AG08396 (cell line): ENCODE results near the gene SLC12A4.
"Not testable (repeated sequence)": the region's sequence is repeated elsewhere in the genome, so short reads cannot be mapped to it uniquely, and the experiment has no call there.

Source experiments
- DNase-seq: peaks from one replicate; pipeline ENCODE4 v3.0.0; 2012; ENCODE audit warnings: low spot score, mixed read lengths

Gene SLC12A4

DNA sequence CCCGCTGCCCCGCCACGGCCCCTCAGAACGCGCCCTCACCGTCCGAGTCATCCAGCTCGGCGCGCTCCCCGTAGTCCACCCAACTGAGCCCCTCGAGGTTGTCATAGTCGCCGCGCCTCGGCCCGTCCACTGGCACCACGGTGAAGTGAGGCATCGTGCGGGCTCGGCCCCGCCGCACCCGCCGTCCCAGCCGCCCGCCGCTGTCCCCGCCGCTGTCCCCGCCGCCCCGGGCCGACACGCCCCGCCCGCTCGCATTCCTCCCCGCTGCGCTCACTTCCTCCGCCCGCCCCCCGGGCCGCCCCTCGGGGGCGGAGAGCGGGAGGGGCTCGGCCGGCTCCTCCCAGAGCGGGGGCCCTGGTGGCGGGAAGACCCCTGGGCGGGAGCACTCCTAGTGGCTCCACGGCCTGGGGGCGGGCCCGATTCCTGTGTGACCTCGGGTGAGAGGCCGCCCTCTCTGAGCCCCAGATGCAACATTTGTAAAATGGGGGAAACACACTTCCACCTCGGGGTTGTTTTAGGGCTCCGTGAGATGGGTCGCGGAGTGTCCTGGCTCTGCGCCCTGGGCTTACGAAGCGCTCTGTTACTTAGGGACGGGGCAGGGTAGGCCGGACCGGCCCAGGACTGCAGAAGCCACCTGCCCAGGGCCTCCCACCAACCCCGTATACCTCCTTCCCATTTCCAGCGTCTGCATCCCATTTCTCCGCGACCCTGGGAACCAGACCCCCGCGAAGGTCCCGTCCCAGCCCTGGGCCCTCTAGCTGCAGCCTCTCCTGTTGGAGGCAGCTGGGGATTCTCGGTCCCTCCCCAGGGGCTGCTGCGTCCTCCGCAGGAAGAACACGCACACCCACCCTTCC lies at the start of gene SLC12A4:
Gene SLC12A4 (minus strand): TSS at position 238 of the 854 bp plus-strand sequence. CDS start 84 bp downstream, at position 154.
- DNase-seq, result peak; percentile 97

DNA sequence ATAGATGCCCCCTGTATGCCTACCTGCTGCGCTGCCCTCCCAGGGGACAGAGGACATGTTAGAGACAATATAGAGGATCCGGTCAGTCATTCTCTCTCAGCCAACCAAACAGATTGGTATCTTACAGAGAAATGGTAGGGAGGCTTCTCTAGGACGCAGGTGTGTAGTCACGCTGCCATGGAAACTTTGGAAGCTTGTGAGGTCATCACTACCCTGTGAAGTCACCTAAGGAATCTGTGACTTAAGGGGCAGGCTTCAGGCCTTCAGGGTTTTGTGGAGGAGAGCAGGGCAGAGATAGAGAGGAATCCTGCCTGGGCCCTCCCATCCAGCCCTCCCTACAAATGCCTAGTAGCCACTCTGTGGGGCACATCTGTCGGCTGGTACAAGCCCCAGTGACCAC lies 47.2 kb upstream of the SLC12A4 start, which contains the start of gene DPEP2NB:
Gene DPEP2NB (minus strand): TSS at position 231 of the 400 bp plus-strand sequence. CDS start 141 bp downstream, at position 90.
- DNase-seq, result no peak

DNA sequence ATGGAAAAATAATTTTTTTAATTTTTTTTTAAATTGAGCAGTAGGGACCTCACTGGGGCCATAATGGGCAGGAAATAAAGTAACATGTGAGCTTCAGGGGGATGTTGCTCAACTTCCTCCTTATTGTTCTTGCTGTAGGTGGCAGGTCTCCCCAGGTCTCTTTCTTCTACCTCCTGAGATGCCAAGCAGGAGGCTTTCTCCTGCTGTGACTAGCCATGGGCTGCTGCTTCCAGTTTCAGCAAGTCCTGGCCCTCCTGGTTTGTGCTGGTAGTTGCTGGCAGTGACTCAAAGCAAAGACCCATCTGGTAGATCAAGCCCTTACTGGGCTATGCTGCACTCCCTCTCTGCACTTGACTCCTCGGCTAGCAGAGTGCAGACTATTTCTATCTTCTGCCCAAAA lies 45.0 kb upstream of the SLC12A4 start:
- DNase-seq, result no peak

DNA sequence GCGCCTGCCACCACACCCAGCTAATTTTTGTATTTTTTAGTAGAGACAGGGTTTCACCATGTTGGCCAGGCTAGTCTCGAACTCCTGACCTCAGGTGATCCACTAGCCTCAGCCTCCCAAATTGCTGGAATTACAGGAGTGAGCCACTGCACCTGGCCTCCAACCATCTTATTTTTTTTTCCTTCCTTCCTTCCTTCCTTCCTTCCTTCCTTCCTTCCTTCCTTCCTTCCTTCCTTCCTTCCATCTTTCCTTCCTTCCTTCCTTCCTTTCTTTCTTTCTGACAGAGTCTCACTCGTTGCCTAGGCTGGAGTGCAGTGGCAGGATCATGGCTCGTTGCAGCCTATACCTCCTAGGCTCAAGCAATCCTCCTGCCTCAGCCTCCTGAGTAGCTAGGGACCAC lies 41.4 kb upstream of the SLC12A4 start:
- DNase-seq, result not testable (repeated sequence)

DNA sequence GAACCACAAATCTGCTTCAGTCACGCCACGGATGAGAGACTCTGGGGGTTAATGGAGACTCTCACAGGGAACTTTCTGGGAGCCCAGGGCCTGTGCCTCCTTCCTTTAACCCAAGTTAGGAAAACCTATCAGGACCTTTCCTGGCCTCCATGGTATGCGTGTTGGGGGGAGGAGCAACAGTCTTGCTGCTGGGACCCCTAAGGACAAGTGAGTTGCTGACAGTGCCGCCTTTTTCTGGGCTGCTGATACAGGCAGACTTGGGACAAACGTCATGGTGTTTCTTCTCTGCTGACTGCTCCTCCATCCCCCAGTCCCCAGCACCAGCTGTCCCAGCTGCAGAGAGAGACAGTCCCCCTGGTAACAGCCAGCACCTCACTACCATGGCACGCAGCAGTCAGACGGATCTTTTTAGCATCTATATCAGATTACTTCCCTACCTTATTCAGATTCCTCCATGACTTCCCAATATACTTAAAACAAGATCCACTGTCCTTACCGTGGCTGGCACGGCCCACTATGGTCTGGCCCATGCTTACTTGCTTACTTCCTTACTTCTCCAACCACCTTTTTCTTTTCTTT lies 40.8 kb upstream of the SLC12A4 start:
- peak; percentile 6 for DNase-seq

DNA sequence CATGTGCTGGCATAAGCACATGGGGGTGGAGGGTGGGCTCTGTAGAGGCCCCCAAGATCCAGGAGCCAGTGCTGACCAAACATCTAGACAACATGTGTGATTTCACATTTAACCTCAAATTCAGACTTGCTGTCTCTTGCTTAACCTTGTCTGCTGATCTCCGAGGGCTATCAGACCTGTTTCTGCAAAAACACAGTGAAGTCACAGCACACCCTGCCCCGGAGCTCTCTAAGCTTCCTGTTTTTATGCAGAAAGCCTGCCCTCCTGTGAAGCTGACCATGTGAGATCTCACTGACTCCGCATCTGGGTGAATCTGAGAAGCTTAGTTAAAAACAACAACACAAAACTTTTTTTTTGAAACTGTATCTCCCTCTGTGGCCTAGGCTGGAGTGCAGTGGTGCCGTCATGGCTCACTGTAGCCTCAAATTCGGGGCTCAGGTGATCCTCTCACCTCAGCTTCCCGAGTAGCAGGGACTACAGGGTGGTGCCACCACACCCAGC lies 37.4 kb upstream of the SLC12A4 start:
- no peak for DNase-seq

DNA sequence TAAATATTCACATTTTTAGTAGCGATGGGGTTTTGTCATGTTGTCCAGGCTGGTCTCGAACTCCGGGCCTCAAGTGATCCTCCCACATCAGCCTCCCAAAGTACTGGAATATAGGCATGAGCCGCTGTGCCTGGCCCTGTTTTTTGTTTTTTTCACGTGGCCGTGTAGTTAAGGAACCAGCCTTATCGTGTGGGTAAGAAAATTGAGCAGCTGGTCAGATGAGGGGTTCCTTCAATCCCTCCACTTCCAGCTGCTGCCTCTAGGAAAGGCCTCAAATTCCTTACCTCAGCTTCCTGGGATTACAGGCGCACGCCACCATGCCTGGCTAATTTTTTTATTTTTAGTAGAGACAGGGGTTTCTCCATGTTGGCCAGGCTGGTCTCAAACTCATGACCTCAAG lies 36.8 kb upstream of the SLC12A4 start:
- DNase-seq, result no peak

DNA sequence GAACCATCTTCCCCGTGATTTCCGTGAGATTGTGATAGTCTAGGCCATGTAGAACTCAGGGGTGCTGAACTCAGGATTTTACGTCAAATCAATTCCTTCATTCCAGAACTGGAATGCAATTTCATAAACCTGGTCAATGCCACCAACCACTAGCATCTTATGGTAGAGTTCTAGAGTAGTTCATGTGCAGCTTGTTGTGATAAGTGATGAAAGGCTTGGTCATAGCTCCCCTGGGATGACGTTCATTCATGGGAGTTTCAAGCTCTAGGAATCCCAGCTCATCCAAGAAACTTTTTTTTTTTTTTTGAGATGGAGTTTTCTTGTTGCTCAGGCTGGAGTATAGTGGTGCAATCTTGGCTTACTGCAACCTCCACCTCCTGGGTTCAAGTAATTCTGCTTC lies 34.6 kb upstream of the SLC12A4 start:
- DNase-seq, result peak; percentile 21

DNA sequence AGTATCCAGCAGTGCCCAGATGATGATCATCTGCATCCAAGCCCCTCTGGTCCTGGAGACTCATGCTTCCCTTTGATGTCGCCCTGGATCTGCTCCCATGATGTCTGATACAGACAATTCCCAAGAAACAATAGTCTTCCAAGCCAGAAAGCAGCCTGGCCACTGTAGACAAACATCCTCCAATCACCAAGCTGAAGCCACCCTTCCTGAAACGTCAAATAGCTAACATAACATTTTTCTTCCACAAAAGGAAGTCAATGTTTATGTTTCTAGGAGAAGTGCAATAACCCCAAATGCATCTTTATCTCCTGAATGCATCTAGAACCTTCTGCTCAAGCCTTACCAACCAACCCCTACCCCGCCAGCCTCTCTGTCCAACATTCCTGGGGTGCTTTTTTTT lies 32.0 kb upstream of the SLC12A4 start:
- DNase-seq, result peak; percentile 6

DNA sequence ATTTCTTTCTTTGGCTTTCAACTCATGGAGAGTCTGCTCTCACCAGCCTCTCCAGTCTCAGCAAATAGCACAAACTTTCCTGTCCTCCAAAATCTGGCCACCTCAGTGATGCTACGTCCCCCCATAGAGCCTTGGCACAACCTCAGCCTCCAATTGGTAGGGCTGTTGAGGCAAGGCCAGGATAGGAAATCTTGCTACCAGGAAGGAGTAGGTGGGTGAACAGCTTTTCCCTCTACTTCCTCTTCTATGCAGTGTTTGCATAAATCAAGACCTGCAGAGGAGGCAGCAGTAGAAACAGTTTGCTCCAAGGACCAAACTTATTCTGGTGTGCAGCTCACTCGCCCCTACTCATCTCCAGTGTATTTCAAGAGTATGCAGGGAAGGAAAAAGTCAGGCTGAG lies 31.5 kb upstream of the SLC12A4 start:
- no peak for DNase-seq

DNA sequence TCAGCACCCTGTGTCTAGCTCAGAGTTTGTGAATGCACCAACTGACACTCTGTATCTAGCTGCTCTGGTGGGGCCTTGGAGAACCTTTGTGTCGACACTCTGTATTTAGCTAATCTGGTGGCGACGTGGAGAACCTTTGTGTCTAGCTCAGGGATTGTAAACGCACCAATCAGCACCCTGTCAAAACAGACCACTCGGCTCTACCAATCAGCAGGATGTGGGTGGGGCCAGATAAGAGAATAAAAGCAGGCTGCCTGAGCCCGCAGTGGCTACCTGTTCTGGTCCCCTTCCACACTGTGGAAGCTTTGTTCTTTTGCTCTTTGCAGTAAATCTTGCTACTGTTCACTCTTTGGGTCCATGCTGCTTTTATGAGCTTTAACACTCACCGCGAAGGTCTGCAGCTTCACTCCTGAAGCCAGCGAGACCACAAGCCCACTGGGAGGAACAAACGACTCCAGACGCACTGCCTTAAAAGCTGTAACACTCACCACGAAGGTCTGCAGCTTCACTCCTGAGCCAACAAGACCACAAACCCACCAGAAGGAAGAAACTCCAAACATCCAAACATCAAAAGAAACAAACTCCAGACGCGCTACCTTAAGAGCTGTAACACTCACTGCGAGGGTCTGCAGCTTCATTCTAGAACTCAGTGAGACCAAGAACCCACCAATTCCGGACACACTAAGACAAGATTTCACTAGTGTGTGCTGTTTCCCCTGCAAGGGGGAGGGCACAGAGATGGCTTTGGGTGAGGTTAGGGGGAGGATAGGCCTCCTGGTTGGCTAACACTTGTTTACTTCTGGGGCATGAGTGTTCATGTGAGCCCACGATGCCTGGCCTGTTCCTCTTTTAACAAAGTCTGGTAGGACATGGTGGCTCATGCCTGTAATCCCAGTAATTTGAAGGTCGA lies 30.6 kb upstream of the SLC12A4 start, which contains the start of gene DPEP2:
Gene DPEP2 (minus strand): TSS at position 706 of the 910 bp plus-strand sequence. CDS start 6,272 bp downstream, outside the sequence.
- not testable (repeated sequence) for DNase-seq

DNA sequence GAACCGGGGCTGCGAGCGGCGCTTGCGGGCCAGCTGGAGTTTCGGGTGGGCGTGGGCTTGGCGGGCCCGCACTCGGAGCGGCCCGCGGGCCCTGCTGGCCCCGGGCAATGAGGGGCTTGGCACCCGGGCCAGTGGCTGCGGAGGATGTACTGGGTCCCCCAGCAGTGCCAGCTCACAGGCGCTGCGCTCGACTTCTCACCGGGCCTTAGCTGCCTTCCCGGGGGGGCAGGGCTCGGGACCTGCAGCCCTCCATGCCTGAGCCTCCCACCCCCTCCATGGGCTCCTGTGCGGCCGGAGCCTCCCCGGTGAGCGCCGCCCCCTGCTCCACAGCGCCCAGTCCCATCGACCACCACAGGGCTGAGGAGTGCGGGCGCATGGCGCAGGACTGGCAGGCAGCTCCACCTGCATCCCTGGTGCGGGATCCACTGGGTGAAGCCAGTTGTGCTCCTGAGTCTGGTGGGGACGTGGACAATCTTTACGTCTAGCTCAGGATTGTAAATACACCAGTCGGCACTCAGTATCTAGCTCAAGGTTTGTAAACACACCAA lies 29.9 kb upstream of the SLC12A4 start:
- DNase-seq, result not testable (repeated sequence)

DNA sequence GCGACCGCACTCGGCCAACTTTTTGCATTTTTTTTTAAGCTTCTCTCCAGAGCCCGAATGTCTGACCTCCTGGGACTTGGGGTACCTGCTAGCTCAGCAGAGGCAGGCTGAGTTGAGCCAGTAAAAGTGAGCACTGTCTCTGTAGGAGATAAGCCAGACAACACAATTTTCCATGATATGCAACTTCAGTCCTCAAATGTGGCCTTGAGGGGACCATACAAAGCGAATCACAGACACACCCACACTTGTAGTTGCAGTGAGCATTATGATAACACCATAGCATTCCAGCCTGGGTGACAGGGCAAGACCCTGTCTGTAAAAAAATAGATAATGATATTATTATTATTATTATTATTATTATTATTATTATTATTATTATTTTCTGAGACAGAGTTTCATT lies 28.2 kb upstream of the SLC12A4 start:
- no peak for DNase-seq

DNA sequence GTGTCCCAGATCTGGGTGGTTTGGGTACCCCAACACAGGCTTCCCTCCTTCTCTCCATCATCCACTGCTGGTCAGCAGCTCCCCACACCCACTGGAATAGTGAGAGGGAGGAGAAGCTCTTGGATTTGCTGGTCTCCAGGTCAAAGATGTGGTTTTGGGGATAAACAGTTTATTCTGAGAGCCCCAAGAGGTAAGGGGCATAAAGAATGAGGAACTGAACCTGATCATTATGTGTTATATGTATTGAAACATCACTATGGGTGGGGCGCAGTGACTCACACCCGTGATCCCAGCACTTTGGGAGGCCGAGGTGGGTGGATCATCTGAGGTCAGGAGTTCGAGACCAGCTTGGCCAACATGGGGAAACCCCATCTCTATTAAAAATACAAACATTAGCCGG lies 27.0 kb upstream of the SLC12A4 start:
- peak; percentile 7 for DNase-seq

DNA sequence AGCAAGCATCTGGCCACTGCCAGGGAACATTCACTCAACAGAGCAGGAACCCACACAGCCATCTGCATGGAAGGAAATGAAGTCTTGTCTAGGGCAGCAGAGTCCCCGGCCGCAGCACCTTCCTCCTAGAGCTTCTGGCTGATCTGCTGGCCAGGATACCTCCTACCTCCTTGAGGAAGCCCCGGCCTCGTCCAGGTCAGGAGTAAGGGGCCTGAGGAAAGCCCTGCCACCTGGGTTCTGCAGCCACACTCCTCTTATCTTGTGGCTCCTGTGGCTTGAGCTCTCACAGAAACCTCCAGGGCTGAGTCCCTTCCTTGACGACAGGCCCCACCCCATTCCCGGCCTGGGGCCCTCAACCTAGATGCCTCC lies 25.6 kb upstream of the SLC12A4 start:
- not testable (repeated sequence) for DNase-seq

DNA sequence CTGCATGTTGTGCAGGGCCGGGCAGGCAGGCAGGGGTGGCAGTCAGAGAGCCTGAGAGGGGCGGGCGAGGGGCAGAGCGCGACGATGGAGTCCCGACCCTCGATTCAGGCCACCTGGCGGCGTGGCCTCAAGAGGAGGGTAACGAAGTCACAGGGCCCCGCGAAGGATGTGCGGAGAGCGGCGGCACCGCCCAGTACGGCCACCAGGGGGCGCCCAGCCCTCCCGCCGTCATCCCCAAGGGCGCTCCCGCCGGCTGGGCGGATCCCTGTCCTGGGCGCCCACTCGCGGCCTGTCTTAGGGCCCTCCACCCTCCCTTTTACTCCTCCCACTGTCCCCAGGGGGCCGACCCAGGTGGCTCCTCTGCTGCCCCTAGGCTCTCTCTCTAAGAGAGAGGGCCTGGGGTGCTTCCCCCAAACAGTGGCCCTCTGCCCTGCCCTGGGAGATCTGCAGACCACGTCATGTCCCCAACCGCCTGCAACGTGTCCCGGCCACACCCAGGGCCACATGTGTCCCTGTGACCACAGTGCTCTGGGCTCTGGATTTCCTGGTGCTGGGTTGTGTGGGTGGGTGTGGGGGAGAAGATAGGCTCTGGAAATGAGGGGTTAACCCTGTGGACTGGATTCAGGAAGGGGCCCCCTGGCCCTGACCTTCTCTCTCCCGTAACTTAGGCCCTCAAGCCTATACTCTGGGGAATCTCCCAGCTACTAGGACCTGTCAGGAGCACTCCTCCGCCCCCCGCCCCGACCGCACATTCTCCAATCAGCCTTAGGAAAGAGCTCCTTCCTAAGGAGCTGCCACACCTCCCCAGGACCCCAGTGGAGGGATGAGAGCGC lies 25.0 kb upstream of the SLC12A4 start:
- DNase-seq, result peak; percentile 92

DNA sequence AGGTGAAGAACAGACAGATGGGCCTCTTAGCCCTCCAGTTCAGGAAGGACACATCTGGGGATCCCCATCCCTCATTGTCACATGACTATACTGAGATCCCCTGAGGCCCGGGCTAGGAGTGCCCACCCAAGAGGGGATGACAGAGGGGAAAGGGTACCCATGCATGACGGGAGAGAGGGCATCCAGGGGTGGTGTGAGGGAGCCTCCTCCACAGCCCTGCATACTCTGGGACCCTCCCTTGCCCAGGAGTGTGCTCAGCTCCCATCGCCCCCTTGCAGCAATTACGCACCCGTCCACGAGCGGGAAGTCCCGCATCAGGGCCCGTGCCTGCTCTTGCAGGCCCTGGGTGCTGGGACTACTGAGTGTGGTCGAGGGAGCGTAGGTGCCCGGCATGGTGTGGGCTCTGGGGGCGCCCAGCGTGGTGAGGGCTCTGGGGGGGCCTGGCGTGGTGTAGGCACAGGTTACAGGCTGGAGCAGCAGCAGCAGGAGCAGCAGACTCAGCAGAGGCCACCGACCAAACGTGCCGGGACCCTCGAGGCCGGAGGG lies 24.3 kb upstream of the SLC12A4 start:
- no peak for DNase-seq

DNA sequence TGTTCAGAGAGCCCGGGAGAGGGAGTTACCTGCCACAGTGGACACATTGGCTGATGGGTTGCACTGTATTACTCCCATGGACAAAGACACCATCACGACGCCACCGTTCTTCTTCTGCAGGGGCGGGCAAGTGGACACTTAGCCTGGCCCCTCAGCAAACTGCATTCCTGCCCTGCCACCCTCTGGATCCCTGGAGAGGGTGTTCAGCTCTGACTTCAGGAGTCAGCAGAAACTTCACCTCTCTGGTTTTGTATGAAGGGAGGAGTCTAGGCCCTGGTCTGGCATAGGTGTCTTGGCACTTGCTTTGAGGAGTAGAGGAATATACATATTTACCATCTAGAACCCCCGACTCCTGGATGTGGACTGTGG lies 21.6 kb upstream of the SLC12A4 start:
- DNase-seq, result no peak

DNA sequence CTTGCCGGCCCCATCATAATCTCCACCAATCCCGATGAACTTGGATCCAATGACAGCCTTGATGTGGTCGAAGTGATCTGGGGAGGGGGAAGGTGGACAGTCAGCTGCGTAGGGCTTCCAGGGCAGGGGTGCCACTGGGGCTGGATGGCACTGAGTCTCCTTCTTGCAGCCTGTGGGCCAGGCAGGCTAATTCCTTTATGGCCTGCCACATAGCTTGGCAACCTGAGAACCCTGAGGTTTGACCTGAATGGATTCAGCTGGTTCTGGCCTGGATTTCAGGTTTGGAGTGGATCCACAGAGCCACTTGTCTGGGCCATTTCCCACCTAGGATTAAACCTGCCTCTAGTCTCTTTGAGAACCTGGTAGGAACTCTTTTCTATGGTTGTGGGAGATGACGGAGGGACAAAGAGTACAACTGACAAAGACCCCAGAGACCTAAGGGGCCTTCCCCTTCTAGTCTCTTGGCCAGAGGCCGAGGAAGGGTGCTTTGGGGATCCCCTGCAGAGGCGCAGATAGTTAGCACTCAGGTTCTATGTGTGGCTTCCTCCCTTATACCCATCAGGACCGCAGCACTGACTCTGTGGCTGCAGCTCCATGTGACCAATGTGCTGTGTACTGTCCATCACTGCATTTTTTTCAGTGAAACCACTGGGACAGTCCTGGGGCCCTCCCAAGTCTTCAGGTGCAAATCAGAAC lies 21.0 kb upstream of the SLC12A4 start:
- no peak for DNase-seq

DNA sequence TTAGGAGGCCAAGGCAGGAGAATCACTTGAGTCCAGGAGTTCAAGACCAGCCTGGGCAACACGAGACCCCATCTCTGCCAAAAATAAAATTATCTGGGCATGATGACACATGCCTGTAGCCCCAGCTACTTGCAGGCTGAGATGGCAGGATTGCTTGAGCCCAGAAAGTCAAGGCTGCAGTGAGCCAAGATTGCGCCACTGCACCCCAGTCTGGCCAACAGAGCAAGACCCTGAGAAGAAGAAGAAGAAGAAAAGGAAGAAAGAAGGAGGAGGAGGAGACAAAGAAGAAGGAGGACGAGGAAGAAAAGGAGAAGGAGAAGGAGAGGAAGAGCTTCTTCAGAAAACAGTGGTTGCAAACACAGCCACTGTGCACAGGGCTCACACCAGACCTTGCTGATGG lies 20.2 kb upstream of the SLC12A4 start:
- no peak for DNase-seq
